Activated CD4-positive, alpha-beta T cell treated with anti-CD3 and anti-CD28 coated beads, Interleukin-2, amount 10 ng/mL, durations not matched to agents 24 days and 14 days (primary cell): Measurements from ENCODE around the gene PIGH. TPM values are rescaled to one million over a fixed set of nuclear protein-coding genes. Genes with fewer than 3 reads are reported as not detected.
"Not testable (repeated sequence)": the region's sequence is repeated elsewhere in the genome, so short reads cannot be mapped to it uniquely, and the experiment has no call there.

Experiments
- DNase-seq: peaks from one replicate; pipeline ENCODE4 v3.0.0; 2022
- H3K27ac Mint-ChIP-seq: one replicate; pipeline ENCODE4 v1.8.0; 2022; ENCODE audit warnings: mild to moderate bottlenecking, mixed read lengths
- H3K27me3 Mint-ChIP-seq: one replicate; pipeline ENCODE4 v1.8.0; 2022; ENCODE audit warnings: mixed read lengths
- H3K36me3 Mint-ChIP-seq: one replicate; pipeline ENCODE4 v1.8.0; 2022; ENCODE audit warnings: low read depth, mild to moderate bottlenecking, mixed read lengths
- H3K4me1 Mint-ChIP-seq: one replicate; pipeline ENCODE4 v1.8.0; 2021; ENCODE audit warnings: mixed read lengths
- H3K4me3 Mint-ChIP-seq: one replicate; pipeline ENCODE4 v1.8.0; 2022; ENCODE audit warnings: mild to moderate bottlenecking, moderate library complexity, mixed read lengths
- H3K9me3 Mint-ChIP-seq: one replicate; pipeline ENCODE4 v1.8.0; 2021; ENCODE audit warnings: mixed read lengths
- intact Hi-C: fragments of 100-400 bp; cut with micrococcal nuclease; formaldehyde crosslinking; loops from one replicate; pipeline ENCODE4 v1.15.1; 2023
- total RNA-seq: library from RNA; stranded (reverse); gene quantifications from 2 replicates; pipeline ENCODE4 v1.2.3, GENCODE V29; 2022

The PIGH gene
- total RNA-seq, 1 donor from 2014 or later, result 21.2 TPM

- H3K27ac Mint-ChIP-seq, intact Hi-C loops, DNase-seq, H3K9me3 Mint-ChIP-seq, H3K4me1 Mint-ChIP-seq, H3K36me3 Mint-ChIP-seq, H3K4me3 Mint-ChIP-seq: not testable (repeated sequence)
- peaks cover 43% of the 10 kb centered on the region for H3K27me3 Mint-ChIP-seq
These were observed 57.4 kb downstream of the PIGH start for GRCh38 chr14:67542620-67543019.

DNA sequence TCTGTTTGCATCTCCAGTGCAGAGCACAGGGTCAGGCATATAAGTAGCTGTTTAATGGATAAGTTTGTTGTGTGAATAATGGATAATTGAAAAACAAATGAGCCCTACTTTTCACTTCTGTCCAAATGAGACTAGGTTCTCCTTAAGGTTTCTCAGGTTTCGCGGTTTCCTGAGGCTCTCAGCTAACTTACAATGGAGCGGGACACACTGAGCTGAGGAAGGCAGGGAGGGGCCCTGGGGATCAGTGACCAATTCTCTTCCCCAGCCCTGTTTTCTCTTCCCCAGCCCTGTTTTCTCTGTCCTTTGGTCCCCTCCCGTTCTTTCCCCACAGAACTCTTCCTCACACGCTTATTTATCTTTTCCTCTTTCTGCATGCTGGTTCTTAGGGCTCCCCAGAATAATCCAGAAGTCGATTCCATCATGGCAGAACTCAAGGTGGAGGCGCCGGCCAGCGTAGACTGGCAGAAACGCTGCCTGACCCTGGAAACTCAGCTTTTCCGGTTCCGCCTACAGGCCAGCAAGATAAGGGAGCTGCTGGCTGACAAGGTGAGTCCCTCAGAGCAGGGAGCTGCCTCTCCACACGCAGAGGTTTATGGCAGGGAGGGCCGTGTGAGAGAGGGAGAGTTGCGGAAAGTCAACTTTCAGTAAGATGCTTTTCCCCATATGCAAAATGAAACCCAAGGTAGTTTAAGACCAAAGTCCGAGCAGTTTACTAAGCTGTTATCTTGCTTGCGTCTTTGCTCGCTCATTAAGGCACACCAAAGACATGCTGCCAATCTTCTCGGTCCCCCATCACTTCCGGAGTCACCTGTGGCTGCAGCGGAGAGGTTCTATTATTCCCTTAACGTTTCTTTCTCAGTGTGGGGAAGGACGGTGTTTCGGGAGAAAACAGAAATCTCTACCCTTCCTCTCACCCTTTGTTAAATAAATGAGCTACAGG, 58.4 kb downstream of the PIGH start:
- DNase-seq, result no peak
- Mint-ChIP-seq H3K36me3 (no peaks in the 10 kb centered on the region), H3K4me1 (peaks cover 6% of the 10 kb centered on the region), H3K4me3 (peak overlapping the region; percentile 71), H3K27me3 (peaks cover 43% of the 10 kb centered on the region), H3K27ac (no peak overlapping the region), H3K9me3 (no peaks in the 10 kb centered on the region)
- intact Hi-C loops, result no loop called here

Other genes with a start within 250 kb of the PIGH start
- gene ATP6V1D, start 240.5 kb downstream of the PIGH start, total RNA-seq, result 29.7 and 30.1 TPM in 2 replicates
- gene EIF2S1, start 239.9 kb downstream of the PIGH start, total RNA-seq, result 255 and 268 TPM in 2 replicates
- 0.95 and 1.7 TPM in 2 replicates for gene PLEK2, start 188.1 kb downstream of the PIGH start, total RNA-seq
- gene TMEM229B, start 111.5 kb downstream of the PIGH start, total RNA-seq, result 2.4 and 2.7 TPM in 2 replicates
- gene PLEKHH1, start 67.0 kb downstream of the PIGH start, total RNA-seq, result 1.5 and 1.7 TPM in 2 replicates
- 4.7 and 5.0 TPM in 2 replicates for gene ARG2, start 19.7 kb upstream of the PIGH start, total RNA-seq
- gene VTI1B, start 74.4 kb upstream of the PIGH start, total RNA-seq, result 75.3 and 78.5 TPM in 2 replicates
- 66.2 and 67.7 TPM in 2 replicates for gene RDH11, start 95.5 kb upstream of the PIGH start, total RNA-seq
- gene RDH12, start 101.6 kb upstream of the PIGH start, total RNA-seq, result not detected in 2 replicates
- gene ZFYVE26, start 216.3 kb upstream of the PIGH start, total RNA-seq, result 13.5 and 15.8 TPM in 2 replicates
- 28.5 and 29.3 TPM in 2 replicates for gene RAD51B, start 219.5 kb upstream of the PIGH start, total RNA-seq